Large intestine (tissue), 3 donors: Measurements from ENCODE around the gene TRIM59. TPM values are rescaled to one million over a fixed set of nuclear protein-coding genes. Genes with fewer than 3 reads are reported as not detected.

ENCODE experiments used
- DNase-seq, 2 donors: peaks; one replicate each; pipeline versions ENCODE4 v3.0.0 to v3.0.0-alpha.2; 2013
- H3K27ac ChIP-seq: one replicate; pipeline ENCODE4 v1.5.1; 2013; ENCODE audit warnings: low read length
- H3K27me3 ChIP-seq: 2 replicates; pipeline ENCODE4 v1.6.1; 2013; ENCODE audit warnings: low read length; ENCODE audit not compliant: control insufficient read depth, insufficient read depth
- H3K36me3 ChIP-seq: 2 replicates; pipeline ENCODE4 v1.6.1; 2013; ENCODE audit warnings: low read length; ENCODE audit not compliant: control insufficient read depth, insufficient read depth
- H3K4me1 ChIP-seq: one replicate; pipeline ENCODE4 v1.6.1; 2013; ENCODE audit warnings: low read length; ENCODE audit not compliant: control insufficient read depth, insufficient read depth
- H3K4me3 ChIP-seq: one replicate; pipeline ENCODE4 v1.5.1; 2013; ENCODE audit warnings: low read length
- H3K9me3 ChIP-seq: one replicate; pipeline ENCODE4 v1.6.1; 2013; ENCODE audit warnings: mild to moderate bottlenecking, low read depth, low read length, moderate library complexity; ENCODE audit not compliant: control insufficient read depth
- WGBS: methylation state at CpG from one replicate; pipeline ENCODE4 v1.1.5; 2013; ENCODE audit warnings: low lambda C conversion rate; ENCODE audit not compliant: insufficient coverage; 5-methylcytosine and 5-hydroxymethylcytosine counted together
- polyA plus RNA-seq: library from polyadenylated mRNA; unstranded; fragments of 120-200 nt; gene quantifications from one replicate; pipeline ENCODE4 v1.2.1, GENCODE V29; 2013

Gene TRIM59
- polyA plus RNA-seq, 1 donor, result 11.3 TPM

- Histone ChIP-seq H3K4me3 (no peak overlapping the region), H3K36me3 (no peaks in the 10 kb centered on the region), H3K27me3 (peaks cover 5% of the 10 kb centered on the region), H3K9me3 (no peaks in the 10 kb centered on the region), H3K27ac (no peak overlapping the region), H3K4me1 (no peaks in the 10 kb centered on the region)
- no peak for DNase-seq
- WGBS, result no CpG with 5 or more reads among the region's 5 CpGs
Observed at GRCh38 chr3:160477750-160478149, 28.2 kb upstream of the TRIM59 start.

DNA sequence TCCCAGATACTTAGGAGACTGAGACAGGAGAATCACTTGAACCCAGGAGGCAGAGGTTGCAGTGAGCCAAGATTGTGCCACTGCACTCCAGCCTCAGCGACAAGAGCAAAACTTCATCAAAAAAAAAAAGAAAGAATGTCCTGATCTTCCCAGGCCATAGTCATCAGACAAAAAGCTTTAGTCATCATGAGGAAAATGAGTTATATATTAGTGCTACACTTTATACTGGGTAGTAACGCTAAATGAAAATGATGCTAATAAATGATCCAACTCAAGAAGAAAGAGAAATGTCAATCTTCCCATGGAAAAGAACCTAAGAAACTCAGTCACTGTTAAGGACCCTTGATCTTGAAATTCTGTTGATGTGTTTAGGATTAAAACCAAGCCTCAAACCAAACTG is 26.3 kb upstream of the TRIM59 start:
- Histone ChIP-seq H3K36me3 (no peaks in the 10 kb centered on the region), H3K27me3 (peaks cover 5% of the 10 kb centered on the region), H3K4me1 (no peaks in the 10 kb centered on the region), H3K9me3 (no peaks in the 10 kb centered on the region), H3K4me3 (no peak overlapping the region), H3K27ac (no peak overlapping the region)
- no CpG with 5 or more reads among the region's 2 CpGs for WGBS
- DNase-seq, result no peak

DNA sequence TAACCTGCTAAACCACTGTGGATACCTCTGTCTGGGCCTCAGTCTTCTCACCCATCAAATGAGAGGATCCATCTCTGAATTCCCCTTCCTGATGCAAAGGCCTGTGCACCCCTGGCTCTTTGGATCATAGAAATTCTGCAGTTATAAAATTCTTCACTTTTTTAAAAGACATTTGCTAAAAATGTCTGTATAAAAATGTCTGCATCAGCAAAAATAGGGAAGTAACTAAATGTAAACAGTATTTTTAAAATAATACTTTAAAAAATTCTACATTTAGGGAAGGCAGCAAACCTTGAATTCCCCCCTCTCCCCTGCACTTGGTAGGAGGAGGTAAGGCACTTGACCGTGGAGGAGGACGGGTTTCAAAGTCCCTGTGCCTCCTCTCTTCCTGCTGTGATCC is 25.6 kb upstream of the TRIM59 start:
- WGBS, result no CpG with 5 or more reads among the region's 2 CpGs
- Histone ChIP-seq H3K27ac (no peak overlapping the region), H3K4me3 (no peak overlapping the region), H3K27me3 (peaks cover 5% of the 10 kb centered on the region), H3K4me1 (no peaks in the 10 kb centered on the region), H3K36me3 (no peaks in the 10 kb centered on the region), H3K9me3 (no peaks in the 10 kb centered on the region)
- no peak for DNase-seq

GRCh38 chr3:160474416-160474838 is 24.8 kb upstream of the TRIM59 start:
- H3K27me3 ChIP-seq, result peaks cover 5% of the 10 kb centered on the region
- no peak for DNase-seq

GRCh38 chr3:160473978-160474377 is 24.4 kb upstream of the TRIM59 start:
- Histone ChIP-seq H3K36me3 (no peaks in the 10 kb centered on the region), H3K9me3 (no peaks in the 10 kb centered on the region), H3K4me1 (no peaks in the 10 kb centered on the region), H3K27me3 (peaks cover 5% of the 10 kb centered on the region), H3K4me3 (no peak overlapping the region), H3K27ac (no peak overlapping the region)
- no peak for DNase-seq
- no CpG with 5 or more reads among the region's 1 CpG for WGBS

More at GRCh38 chr3:160474416-160474838, 24.8 kb upstream of the TRIM59 start:
- H3K4me3 ChIP-seq, result no peak overlapping the region
- H3K4me1 ChIP-seq, result no peaks in the 10 kb centered on the region
- H3K27ac ChIP-seq, result no peak overlapping the region
- H3K36me3 ChIP-seq, result no peaks in the 10 kb centered on the region
- H3K9me3 ChIP-seq, result no peaks in the 10 kb centered on the region

GRCh38 chr3:160473221-160473620 is 23.6 kb upstream of the TRIM59 start:
- peaks cover 5% of the 10 kb centered on the region for H3K27me3 ChIP-seq
- no peak overlapping the region for H3K27ac ChIP-seq
- no peaks in the 10 kb centered on the region for H3K36me3 ChIP-seq
- H3K9me3 ChIP-seq, result no peaks in the 10 kb centered on the region
- no peaks in the 10 kb centered on the region for H3K4me1 ChIP-seq
- WGBS, result 100% methylated on average over 1 of the region's 1 CpG
- no peak for DNase-seq
- H3K4me3 ChIP-seq, result no peak overlapping the region

GRCh38 chr3:160472344-160472743 is 22.8 kb upstream of the TRIM59 start:
- Histone ChIP-seq H3K4me1 (no peaks in the 10 kb centered on the region), H3K9me3 (no peaks in the 10 kb centered on the region), H3K4me3 (no peak overlapping the region), H3K27me3 (peaks cover 5% of the 10 kb centered on the region), H3K27ac (no peak overlapping the region), H3K36me3 (no peaks in the 10 kb centered on the region)
- no peak for DNase-seq
- WGBS, result 67% methylated on average over 1 of the region's 2 CpGs

GRCh38 chr3:160471892-160472291 is 22.3 kb upstream of the TRIM59 start:
- no peak overlapping the region for H3K27ac ChIP-seq
- H3K4me1 ChIP-seq, result no peaks in the 10 kb centered on the region
- H3K9me3 ChIP-seq, result no peaks in the 10 kb centered on the region
- no peak overlapping the region for H3K4me3 ChIP-seq
- no peak for DNase-seq
- WGBS, result no CpG with 5 or more reads among the region's 2 CpGs
- H3K36me3 ChIP-seq, result no peaks in the 10 kb centered on the region
- peaks cover 5% of the 10 kb centered on the region for H3K27me3 ChIP-seq

GRCh38 chr3:160470181-160470580 is 20.6 kb upstream of the TRIM59 start:
- Histone ChIP-seq H3K27ac (no peak overlapping the region), H3K9me3 (no peaks in the 10 kb centered on the region), H3K36me3 (no peaks in the 10 kb centered on the region), H3K4me3 (no peak overlapping the region), H3K4me1 (no peaks in the 10 kb centered on the region), H3K27me3 (peaks cover 5% of the 10 kb centered on the region)
- WGBS, result no CpG with 5 or more reads among the region's 5 CpGs
- DNase-seq, result no peak

DNA sequence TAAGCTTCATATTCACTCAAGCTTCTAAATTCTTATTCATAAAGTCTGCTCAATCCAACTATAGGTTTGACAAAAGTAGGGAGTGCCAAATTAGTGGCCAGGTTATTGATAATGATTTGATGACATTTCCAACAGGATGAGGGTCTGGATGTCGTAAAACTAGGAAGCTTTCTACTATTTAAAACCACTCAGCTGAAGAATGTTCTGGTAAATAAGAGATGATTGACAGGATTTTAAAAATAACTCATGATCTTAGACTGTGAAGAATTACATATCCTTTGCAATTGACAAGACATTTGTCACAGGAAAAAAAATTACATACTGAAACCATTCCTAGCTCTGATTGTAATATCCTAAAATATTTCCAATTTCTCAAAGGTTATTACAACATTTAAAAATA is 15.4 kb upstream of the TRIM59 start:
- no peaks in the 10 kb centered on the region for H3K9me3 ChIP-seq
- peaks cover 6% of the 10 kb centered on the region for H3K27me3 ChIP-seq
- no peaks in the 10 kb centered on the region for H3K4me1 ChIP-seq
- no peaks in the 10 kb centered on the region for H3K36me3 ChIP-seq
- no peak for DNase-seq
- H3K27ac ChIP-seq, result no peak overlapping the region
- WGBS, result no CpG with 5 or more reads among the region's 1 CpG
- no peak overlapping the region for H3K4me3 ChIP-seq

GRCh38 chr3:160464321-160464720 is 14.7 kb upstream of the TRIM59 start:
- DNase-seq, result no peak
- H3K27me3 ChIP-seq, result peaks cover 6% of the 10 kb centered on the region
- H3K27ac ChIP-seq, result no peak overlapping the region
- H3K36me3 ChIP-seq, result no peaks in the 10 kb centered on the region
- WGBS, result no CpG with 5 or more reads among the region's 2 CpGs
- H3K4me3 ChIP-seq, result no peak overlapping the region
- no peaks in the 10 kb centered on the region for H3K9me3 ChIP-seq
- H3K4me1 ChIP-seq, result no peaks in the 10 kb centered on the region
